H1 (cell line): ENCODE data around the gene RASGEF1B. TPM values are rescaled to one million over a fixed set of nuclear protein-coding genes. Genes with fewer than 3 reads are reported as not detected.

Experiments used
- BCL11A ChIP-seq, 2 experiments: IDR thresholded peaks; one replicate each; pipeline ENCODE4 v1.6.1; 2011; ENCODE audit warnings: low read depth in 2 of 2, low read length in 2 of 2, mild to moderate bottlenecking in 2 of 2
- CHD7 ChIP-seq: fragments of 300-600 bp; sonication (generic); IDR thresholded peaks from 2 replicates; pipeline ENCODE4 v1.7.1; 2012; ENCODE audit warnings: low read length, moderate library complexity, mild to moderate bottlenecking, inconsistent platforms; ENCODE audit not compliant: insufficient replicate concordance
- CTBP2 ChIP-seq: IDR thresholded peaks from 2 replicates; pipeline ENCODE4 v1.7.0; 2011; ENCODE audit warnings: borderline replicate concordance, mild to moderate bottlenecking, moderate library complexity, mixed read lengths, low read length; ENCODE audit not compliant: insufficient read depth, insufficient read length
- EGR1 ChIP-seq: IDR thresholded peaks from 2 replicates; pipeline ENCODE4 v1.6.1; 2011; ENCODE audit warnings: low read depth, low read length, borderline replicate concordance
- EP300 ChIP-seq, 2 experiments: IDR thresholded peaks; 1 replicate in 1 of 2; 2 replicates in 1 of 2; pipeline ENCODE4 v1.6.1; 2011 to 2012; ENCODE audit warnings: low read depth in 2 of 2, low read length in 2 of 2, mild to moderate bottlenecking in 2 of 2, borderline replicate concordance in 1 of 2, inconsistent platforms in 1 of 2, moderate library complexity in 1 of 2
- NANOG ChIP-seq: IDR thresholded peaks from 2 replicates; pipeline ENCODE4 v1.6.1; 2011; ENCODE audit warnings: low read length, low read depth, mild to moderate bottlenecking, inconsistent platforms; ENCODE audit not compliant: insufficient read depth, poor library complexity, severe bottlenecking
- SP2 ChIP-seq: IDR thresholded peaks from 2 replicates; pipeline ENCODE4 v1.6.1; 2012; ENCODE audit warnings: mild to moderate bottlenecking, low read length, inconsistent platforms
- SUZ12 ChIP-seq: fragments of 200-600 bp; sonication (generic); IDR thresholded peaks from 2 replicates; pipeline ENCODE4 v1.6.1; 2012; ENCODE audit warnings: mild to moderate bottlenecking, inconsistent platforms, low read length, moderate library complexity, mixed read lengths
- TAF1 ChIP-seq: IDR thresholded peaks from 2 replicates; pipeline ENCODE4 v1.6.1; 2011; ENCODE audit warnings: mild to moderate bottlenecking, low read depth, low read length
- polyA plus RNA-seq, 7 experiments: library from polyadenylated mRNA; depleted of rRNA in 3 of 7; stranded (reverse) in 5 of 7; unstranded in 2 of 7; fragments of >200 nt in 5 of 7; fragments of 200-250 nt in 2 of 7; gene quantifications; 1 replicate in 5 of 7; 2 replicates in 1 of 7; 4 replicates in 1 of 7; pipeline versions ENCODE4 v1.2.1 to v1.2.3, GENCODE V29; 2011 to 2013; ENCODE audit warnings: missing spikeins in 2 of 7, mixed read lengths in 2 of 7
- total RNA-seq: library from RNA; stranded (reverse); fragmentation: NEBNext Ultra II Directional; extraction: Animal tissue kit (Norgen Biotek cat#: 25700); gene quantifications from 2 replicates; pipeline ENCODE4 v1.2.1, GENCODE V29; 2021
- TF ChIP-seq, protein P1 (sequence below): IDR thresholded peaks from 2 replicates; pipeline ENCODE4 v1.6.1; 2011; ENCODE audit warnings: low read length, improper control_type of control experiment

The RASGEF1B gene
- total and polyA plus RNA-seq, 2 of the 8 experiments (the other 6 are each of a cell fraction or from before 2014, with no cell fraction given), result 1.6 to 4.7 TPM

- no peak for TF ChIP-seq CHD7
- TF ChIP-seq CTBP2, result no peak
- no peak for TF ChIP-seq SP2
- TF ChIP-seq TAF1, result no peak
- no peak for TF ChIP-seq BCL11A (IDR thresholded peaks at IDR 0.05; ENCODE audit: low read depth in 2 of 2, low read length in 2 of 2)
- no peak for TF ChIP-seq SUZ12
- no peak for TF ChIP-seq NANOG
- TF ChIP-seq EGR1, result no peak
- no peak for TF ChIP-seq EP300 (IDR thresholded peaks at IDR 0.05; ENCODE audit: borderline replicate concordance in 1 of 2, low read depth in 2 of 2, low read length in 2 of 2)
- TF ChIP-seq, protein P1, sequence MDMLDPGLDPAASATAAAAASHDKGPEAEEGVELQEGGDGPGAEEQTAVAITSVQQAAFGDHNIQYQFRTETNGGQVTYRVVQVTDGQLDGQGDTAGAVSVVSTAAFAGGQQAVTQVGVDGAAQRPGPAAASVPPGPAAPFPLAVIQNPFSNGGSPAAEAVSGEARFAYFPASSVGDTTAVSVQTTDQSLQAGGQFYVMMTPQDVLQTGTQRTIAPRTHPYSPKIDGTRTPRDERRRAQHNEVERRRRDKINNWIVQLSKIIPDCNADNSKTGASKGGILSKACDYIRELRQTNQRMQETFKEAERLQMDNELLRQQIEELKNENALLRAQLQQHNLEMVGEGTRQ, result no peak
These were observed 94.5 kb downstream of the RASGEF1B start (continued) for GRCh38 chr4:81377191-81377590.
